HuH-7 (cell line): ENCODE data around the gene TMEM273.

ENCODE experiments used
- DNase-seq: peaks from one replicate; pipeline ENCODE4 v3.0.0; 2011; ENCODE audit warnings: low spot score

The TMEM273 gene

DNA sequence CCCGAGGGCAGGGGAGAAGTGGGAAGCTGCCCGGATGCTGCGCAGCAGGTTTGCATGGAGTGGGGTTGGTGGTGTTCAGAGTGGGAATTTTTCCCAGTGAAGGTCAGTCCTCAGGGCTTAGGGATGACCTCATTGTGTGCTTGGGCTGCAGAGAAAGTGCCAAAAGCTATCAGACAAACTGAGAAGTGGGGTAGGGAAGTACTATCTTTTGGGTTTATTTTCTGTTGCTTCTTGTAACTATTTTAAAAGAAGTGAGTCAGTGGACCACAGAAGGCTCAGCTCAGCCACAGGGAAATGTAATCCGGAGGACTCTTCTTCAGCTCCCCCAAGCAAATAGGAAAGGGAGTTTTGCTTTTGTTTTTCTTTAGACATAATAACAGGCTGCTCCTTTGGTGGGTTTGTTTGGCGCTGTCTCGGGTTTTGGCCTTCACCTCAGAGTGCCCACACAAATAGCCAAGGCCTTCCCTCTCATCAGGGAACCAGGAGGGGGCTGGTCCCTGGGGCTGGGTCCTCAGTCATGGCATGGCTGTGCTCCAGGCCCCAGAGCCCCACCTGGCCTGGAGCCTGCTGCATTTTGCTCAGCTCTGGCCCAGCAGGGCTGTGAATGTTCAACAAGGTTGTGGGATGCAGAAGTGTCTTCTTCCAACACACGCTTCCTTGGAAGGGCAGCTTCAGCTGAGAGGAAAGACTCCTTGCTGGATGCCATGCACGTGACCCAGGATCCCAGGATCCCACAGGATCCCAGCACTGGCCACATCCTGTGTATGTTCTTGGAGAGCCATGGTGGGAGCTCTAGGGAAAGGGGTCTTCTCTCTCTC is 49.0 kb downstream of the TMEM273 start:
- DNase-seq: no peak

DNA sequence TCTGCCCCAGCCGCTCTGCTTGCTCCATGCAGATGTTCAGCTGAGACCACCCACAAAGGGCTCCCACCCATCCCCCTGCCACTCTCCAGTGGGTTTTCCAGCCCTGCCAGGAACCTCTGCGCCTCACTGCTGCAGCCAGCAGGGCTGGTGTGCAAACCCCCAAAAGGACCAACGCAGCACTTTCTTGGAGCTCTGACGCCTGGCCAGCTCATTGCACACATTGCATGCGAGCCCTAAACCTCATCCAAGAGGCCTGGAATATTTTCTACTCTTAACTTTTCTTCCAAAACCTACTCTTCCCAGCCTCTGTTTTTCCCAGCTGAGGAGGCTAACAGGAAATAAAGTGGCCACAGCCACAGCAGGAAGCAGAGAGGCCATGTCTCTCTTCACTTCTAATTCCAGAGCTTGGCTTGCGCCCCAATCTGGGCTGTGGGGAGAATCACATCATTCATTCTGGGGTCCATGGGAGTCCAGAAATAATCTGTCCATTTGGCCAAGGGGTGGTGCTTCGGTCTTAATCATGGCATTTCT is 49.8 kb downstream of the TMEM273 start:
- DNase-seq: no peak

DNA sequence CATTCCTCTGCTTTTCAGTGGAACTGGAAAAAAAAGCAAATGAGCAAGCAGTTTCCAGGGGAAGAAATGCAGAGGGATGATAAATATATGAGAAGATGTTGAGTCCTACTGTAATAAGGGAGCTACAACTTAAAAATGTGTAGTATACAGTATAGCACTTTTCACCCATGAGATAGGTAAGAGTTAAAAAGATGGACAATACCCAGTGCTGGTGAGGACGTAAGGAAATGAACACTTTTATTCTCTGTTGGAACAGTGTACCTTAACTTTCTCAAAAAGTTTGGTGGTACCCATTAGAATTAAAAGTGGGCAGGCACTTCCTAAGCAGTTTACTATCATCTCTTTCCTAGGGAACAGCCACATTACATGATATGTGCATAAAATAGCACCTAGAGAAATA is 51.7 kb downstream of the TMEM273 start:
- no peak for DNase-seq

DNA sequence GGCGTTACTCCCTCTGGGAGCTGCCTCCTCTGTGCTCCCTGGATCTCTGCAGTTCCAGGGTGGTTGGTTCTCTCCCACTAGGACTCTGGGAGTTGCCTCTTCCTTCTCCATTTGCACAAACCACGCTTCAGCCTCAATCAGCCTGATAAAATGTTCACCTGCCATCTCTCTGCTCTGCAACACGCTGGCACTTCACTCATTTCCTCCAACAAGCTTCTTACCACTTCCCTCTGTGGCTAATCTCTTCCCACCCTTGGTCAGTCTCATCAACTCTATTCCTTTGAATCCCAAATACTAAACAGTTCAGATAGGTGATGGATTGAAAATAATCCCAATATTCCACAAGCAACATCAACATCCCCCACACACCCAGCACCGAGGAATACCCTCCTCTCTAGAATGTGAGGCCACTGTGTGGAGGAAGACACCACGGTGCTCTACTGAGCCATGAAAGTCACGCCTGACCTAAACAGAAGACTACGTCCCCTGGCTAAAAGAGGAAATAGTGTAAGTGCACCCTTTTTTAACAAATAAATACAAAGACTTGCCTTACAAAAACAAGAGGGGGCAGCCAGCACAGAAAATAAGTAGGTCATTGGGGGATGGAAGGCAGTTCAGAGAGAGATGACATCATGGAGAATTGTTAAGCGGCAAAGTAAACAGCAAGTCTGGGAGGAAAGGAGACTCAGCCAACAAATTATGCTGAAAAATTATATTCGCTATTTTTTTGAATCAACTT is 52.4 kb downstream of the TMEM273 start:
- DNase-seq: no peak

DNA sequence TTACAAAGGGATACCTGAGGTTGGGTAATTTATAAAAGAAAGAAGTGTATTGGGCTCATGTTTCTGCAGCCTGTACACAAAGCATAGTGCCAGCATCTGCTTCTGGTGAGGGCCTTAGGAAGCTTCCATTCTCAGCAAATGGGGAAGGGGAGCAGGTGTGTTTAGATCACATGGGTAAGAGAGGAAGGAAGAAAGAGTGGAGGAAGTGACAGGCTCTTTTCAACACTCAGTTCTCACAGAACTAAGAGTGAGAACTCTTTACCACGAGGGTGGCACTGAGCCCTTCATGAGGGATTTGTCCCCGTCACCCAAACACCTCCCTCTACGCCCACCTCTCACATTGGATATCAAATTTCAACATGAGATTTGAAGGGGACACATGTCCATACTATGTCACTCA is 53.9 kb downstream of the TMEM273 start:
- no peak for DNase-seq

DNA sequence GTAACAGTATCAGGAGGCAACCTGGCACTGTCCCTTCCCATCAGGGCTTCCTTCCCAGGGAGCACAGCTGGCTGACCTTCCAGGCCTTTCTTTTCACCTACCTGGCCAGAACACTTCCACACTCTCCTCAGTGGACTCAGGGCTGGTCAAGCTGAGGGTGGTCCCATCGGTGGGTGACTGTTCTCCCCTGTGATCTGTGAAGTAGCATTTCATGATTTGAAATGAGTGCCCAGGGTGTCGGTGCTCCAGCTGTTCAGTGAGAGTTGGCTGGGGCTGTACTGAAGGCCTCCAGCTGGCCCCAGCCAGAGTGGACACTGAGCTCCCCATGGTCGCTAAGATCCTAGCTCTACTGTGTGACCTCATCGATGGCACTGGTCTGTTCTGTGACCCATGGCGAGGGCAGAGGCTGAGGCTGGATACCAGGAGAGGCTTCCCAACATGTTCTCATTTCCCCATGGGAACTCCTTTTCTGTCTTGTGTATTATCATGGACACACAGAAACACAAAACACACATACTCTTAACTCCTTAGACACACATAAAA is 54.4 kb downstream of the TMEM273 start, which contains the start of gene FAM170B:
TSS of gene FAM170B (minus strand) at position 316 of the 543 bp plus-strand sequence. CDS start at position 213, 103 bp downstream.
- no peak for DNase-seq

DNA sequence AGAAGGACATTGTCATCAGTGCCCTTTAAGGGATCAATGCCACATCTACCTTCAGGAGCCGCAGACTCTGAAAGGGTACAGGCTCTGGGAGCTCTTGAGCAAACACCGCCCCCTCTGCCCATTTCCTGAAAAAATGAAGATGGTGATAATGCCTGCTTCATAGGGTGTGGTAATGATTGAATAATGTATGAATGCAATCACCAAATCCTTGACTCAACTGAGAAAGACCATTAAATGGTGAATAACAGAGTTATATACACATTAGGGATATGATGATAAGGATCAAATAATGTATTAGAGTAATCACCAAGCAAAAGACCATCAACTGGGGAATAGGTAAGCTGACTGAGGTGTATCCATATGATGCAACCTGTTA is 55.8 kb downstream of the TMEM273 start:
- no peak for DNase-seq

DNA sequence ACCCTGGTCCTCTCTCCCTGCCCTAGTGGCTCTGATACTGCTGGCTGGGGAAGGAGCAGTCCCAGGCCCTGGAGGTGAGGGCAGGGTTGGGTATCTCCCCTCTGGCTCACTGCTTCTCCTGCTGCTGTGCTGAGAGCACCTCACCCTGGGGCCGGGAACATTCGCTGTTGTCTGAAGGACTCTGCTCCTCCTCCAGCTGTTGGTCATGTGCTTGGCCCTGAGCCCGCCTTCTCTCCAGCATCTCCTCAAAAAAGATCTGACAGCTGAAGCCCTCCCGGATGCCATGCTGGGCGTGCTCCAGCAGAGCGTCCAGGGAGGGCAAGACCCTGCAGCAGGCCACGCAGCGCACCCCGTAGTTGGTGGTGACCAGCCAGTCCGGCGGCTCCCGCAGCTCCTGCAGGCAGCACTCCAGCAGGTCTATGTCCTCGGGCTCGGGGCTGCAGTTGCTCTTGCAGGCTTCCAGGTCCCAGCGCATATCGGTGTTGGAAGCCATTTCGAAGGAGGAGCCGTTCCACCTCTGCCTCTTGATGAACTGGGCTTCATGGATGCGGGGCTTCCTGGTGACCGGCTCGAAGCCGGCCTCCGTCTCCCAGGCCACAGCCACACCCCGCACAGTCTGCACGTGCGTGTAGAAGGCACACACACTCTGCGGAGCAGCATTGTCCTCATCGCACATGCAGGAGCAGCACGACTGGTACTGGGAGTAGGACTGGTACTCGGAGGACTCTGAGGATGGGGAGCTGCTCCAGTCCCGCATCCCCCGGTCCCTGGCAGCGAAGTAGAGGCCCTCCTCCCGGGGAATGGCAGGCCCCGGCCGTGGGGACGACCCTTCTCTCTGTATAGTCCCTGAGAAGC is 56.5 kb downstream of the TMEM273 start:
- DNase-seq: no peak

DNA sequence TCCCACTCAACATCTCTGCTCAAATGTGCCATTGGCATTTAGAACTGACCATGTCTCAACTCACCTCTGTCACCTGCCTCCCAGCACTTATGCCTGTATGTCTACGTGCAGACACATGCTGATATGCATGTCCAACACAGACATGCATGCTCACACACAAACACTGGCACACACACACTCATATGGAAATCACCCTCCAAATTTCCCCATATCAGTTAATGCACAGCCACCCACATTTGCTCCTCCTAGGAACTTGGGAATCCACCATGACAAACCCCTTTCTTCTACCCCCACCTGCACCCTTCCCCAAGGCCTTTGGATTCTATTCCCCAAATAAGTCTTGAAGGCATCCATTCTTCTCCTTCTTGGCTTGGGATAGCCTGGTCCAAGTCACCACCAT is 58.8 kb downstream of the TMEM273 start:
- DNase-seq: no peak

DNA sequence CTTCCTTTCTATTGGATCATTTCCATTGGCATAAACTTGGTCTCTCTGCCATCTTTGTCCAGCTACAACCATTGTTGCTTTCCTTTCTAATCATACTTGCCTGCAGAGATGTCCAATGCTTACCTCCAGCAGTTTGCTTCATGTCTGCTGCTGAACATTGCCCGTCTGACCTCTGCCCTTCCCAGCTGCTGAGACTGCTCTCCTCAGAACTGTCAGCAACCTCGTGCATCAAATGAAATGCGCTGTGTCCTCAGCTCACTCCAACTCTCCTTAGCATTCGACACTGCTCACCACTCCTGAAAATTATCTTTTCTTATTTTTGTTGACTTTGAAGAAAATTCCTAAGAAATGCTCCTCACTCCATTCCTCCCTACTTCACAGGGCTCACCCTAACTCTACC is 59.3 kb downstream of the TMEM273 start:
- no peak for DNase-seq

DNA sequence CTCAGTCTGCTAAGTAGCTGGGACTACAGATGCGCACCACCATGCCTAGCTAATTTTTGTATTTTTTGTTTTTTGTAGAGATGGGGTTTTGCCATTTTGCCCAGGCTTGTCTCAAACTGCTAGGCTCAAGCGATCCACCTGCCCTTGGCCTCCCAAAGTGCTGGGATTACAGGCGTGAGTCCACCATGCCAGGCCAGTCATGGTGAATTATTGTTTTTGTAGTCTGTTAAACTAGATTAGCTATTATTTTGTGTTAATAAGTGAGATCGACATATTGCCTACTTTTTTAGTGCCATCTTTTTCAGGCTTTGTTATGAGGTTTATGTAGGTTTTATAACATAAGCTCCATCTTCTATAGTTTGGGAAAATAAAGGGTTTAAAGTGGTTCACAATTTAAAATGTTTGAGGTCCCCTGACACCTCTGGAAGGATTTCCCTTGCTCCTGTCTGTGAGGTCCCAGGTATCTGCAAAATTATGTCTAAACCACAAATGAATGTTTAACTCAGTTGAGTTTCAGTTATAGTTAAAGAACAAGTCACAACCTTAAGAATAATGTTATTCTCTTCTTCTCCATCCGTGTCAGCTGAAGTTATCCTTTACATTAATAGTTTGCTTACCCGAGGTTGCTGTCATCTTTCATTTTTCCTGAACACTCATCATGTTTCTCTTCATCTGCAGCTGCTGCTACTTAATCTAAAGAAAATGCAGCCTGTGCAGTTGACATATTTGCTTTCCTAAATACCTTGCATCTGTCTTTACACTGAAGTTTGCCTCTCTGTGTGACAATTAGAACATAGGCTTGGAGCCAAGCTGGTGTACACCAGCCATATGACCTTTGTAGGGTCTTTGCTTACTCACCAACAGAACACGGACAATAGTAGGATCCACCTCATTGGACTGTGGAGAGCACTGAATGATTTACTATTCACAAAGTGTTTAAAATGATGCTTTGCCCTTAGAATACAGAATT is 63.9 kb downstream of the TMEM273 start:
- no peak for DNase-seq

DNA sequence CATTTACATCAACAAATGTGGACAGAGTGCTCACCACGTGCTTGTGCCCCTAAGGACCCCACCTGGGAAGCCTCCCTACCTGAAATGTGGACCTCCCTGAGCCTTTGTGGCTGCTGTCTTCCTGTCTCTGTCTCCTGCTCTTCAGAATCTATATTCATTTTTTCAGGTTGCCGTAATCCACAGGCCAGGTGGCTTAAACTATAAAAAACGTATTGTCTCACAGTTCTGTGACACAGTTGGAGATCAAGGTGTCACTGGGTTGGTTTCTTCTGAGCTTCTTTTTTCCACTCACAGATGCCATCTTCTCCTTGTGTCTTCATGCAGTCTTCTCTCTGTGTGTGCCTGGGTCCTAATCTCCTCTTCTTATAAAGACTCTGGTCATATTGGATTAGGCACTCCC is 67.3 kb downstream of the TMEM273 start:
- DNase-seq: no peak

DNA sequence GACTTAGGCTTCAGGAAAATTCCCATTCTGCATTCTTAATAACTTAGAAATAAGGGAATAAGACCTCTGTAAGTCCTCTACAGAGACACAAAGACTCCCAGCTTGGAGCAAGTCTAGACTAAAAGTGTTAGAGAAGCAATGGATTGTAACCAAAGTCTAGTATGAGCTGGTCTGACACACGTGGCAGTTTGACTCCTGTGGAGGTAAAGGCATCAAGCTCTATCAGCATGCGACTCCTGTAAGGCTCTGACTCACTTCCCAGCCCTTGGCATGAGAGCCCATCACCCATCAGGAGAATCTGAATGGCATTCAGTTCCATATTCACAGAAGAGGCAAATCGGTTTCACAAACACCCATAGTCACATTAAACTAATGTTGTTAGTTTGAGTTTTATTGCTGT is 68.4 kb downstream of the TMEM273 start:
- DNase-seq: no peak

DNA sequence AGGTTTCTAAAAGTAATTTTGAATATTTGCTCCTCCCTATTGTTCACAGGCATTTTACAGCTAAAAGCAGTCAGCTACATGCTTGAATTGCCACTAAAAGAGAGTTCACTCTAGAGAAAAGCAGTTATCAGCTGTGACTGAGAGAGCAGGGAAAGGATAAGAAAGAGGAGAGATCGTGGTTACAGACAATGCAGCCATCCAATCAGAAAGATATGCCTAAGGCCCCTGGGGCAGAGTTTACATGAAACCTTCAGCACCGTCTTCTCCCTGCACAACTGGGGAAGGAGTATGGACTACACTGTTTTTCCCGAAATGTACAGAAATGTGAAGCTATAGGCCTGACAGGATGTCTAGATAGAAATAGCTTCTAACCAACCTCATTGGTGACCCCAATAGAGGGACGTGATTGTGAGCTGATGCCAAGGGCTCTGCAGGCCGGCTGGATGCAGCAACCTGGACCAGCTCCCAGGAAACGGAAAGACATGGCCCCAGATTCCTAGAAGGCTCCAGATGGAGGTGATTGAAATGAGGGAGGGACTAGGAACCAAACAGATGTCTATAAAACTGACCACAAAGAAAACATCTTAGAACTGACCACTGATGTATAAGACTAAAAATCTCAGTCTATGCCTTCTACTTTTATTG is 69.6 kb downstream of the TMEM273 start:
- no peak for DNase-seq

DNA sequence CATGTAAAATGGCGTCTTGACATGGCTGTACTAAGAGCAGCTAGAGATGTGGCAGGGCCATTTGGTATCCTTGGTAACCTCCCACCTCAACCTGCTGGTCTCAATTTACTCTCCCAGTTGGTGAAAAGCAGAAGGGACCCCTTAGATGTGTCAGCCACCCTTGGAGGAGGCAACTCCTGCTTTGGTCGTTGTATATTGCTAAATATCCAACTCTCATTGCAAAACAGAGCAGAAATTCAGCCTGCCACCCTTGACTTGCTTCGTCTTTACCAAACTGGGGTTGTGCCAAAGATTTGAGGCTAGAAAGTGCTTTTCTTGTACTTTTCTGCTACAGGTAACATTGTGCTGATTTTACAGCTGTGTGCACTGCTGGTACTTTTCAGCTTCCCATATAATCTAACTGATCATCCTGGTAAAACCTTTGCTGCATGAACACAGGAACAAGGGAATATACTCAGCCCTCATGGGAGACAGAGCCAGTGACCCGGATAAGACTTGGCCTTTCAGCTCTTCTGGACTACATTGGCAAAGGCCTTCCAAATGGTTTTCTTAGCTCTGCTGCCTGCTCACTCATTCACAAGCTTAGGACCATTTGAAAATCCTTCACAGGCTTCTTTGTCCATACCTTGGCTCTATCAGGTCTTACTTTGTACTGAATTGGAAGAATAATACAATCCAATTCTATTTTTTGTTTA is 70.7 kb downstream of the TMEM273 start:
- DNase-seq: no peak

DNA sequence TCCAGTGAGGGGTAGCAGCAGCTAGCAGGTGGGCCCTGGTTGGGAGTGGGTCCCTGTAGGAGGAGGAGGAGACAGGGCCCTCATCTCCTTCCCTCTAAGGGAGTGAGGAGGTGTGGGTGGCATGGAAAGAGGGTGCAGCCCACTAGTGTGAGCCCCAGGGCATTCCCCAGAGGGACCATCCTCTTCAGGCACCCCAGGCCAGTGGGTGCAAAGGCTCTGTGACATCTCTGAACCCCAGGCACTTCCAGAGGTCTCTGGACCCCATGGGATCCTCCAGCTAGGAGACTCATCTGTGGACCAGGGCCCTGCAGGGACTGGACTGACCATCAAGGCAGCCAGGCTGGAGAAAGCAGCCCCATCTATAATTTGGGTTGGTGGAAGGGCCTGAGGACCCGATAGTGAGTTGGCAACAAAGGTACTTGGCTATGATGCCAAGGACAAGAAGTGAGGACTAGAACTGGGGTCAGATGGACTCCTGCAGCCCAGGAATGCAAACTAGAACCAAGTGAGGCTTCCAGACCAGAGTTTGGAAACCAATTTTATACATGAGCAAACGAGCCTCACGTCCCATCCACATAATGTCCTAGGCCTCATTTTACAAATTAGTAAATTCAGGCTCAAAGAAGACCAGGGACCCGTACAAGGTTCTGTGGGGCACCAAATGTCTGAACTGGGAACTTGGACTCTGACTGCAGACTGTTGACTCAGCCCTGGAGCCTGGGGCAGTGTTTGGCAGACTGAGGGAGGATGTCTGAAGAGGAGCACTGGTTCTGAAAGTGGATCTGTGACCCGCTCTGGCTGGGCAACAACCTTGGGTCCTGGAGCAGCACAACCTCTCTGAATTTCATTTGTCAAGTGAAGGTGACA is 71.4 kb downstream of the TMEM273 start:
- DNase-seq: no peak

DNA sequence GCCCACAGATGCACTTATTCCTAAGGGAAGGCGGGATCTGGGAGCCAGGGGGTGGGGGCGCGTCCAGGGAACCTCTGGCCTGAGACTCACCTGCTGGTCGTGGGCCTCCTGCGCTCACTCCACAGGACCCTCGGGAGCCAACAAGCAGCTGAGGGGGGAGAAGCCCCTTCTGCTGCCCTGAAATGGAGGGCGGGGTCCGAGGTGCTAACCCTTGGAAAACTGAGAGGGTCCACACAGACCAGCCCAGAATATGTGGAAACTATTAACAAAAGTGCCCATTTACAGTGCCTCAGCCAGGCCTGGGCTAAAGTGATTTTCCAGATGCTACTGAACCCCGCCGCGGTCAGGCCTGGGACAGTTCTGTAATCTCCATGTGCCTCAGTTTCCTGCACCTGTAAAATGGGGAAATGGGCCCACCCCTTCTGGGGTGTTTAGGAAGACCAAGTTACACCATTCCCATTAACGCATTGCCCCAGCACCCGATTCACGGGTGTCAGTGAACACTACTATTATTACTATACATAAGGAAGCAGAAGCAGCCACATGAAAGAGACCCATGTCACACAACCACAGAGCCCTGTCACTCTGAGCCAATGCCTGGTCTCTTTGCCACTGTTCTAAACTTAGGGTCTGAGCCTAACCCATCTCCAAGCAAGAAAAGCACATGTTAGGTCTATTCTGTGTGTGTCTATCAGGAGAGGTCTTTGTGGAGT is 72.2 kb downstream of the TMEM273 start:
- no peak for DNase-seq
